NCI-H2171 (cell line): Measurements from ENCODE around the gene TRIM22.
"Not testable (repeated sequence)": the region's sequence is repeated elsewhere in the genome, so short reads cannot be mapped to it uniquely, and the experiment has no call there.

Source experiments
- DNase-seq: peaks from one replicate; lab custom pipeline; 2025; lab: John Stamatoyannopoulos, UW

The TRIM22 gene

DNA sequence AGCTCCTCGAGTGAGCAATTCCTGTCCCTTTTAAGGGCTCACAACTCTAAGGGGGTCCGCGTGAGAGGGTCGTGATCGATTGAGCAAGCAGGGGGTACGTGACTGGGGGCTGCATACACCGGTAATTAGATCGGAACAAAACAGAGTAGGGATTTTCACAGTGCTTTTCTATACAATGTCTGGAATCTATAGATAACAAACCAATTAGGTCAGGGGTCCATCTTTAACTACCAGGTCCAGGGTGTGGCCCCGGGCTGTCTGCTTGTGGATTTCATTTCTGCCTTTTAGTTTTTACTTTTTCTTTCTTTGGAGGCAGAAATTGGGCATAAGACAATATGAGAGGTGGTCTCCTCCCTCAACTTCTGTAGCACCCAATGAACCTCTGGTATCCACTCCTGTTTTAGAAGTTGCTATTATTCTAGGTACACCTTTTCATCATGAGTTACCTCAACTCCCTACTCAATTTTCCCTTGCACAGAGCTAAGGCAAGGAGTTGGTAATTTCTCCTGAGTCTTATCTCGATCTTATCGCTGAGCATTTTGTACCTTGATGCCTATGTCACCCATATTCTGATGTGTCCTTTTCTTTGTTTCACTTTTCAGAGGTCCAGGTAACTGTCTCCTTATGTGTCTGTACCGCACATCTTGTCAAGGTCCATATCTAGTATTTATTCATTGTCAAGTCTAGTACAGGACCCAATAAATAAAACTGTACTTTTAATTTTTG is 1.8 kb downstream of the TRIM22 start:
- DNase-seq, result not testable (repeated sequence)

DNA sequence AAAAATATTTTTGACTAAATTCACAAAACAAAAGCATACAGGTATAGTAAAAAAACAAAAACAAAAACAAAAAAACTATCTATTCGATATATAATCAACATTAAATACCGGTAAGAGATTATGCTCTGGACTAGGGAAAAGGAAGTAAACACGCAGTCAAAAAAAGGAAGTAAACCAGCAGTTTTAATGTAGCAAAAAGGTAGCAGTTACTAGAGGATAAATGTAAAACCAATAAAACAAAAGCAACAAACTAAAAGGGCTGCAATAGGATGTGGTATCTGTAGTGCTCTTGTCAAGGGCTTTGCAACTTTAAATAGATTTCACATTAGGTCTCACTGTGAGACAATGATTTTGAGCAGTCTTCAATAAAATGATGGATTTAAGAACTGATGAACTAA is 2.4 kb downstream of the TRIM22 start:
- DNase-seq, result no peak

DNA sequence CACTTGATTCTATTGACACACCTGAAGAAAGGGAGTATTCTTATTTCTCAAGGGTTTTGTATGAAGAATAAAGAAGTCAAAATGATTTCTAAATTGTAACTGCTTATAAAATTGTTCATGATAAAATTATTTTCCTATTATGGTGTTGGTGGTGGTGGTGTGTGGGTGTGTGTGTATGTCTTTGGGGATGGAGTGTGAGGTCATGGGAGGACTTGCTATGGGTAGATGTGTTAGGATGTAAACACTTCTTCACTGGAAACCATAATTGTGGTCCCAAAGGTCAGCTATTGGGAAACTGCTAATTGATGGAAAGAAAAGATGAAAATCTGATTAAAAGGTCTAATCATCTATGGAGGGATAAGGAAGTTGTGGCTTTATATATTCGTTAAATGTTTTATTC is 5.1 kb downstream of the TRIM22 start:
- no peak for DNase-seq

DNA sequence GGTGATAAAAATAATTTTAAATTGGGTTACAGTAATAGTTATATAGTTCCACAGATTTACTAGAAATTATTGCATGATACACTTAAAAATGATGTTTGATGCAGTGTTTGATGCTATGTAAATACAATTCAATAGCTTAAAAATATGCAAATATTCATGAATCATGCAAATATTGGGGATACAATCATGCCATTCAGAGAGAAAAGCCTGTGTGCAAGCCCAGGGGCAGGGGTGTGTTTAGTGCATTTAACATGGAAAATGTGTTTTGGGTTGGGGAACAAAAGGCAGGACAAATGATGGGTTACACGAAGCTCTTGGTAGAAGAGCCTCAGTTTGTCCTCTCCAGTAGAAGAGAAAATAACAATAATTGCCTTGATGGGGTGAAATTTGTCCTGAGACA is 6.0 kb downstream of the TRIM22 start:
- no peak for DNase-seq

DNA sequence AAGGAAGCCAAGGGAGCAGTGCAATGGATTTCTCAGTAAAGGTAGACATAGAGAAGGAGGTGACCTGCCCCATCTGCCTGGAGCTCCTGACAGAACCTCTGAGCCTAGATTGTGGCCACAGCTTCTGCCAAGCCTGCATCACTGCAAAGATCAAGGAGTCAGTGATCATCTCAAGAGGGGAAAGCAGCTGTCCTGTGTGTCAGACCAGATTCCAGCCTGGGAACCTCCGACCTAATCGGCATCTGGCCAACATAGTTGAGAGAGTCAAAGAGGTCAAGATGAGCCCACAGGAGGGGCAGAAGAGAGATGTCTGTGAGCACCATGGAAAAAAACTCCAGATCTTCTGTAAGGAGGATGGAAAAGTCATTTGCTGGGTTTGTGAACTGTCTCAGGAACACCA is 6.6 kb downstream of the TRIM22 start:
- DNase-seq, result no peak

DNA sequence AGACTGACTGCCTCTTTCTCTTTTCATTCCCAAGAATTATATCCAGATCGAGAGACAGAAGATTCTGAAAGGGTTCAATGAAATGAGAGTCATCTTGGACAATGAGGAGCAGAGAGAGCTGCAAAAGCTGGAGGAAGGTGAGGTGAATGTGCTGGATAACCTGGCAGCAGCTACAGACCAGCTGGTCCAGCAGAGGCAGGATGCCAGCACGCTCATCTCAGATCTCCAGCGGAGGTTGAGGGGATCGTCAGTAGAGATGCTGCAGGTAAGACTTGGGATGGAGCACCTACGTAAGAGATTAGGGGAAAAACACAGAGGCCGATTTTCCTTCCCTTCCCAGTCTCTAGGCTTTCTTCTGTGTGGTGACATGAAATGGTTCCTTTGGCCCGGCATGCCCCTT is 8.7 kb downstream of the TRIM22 start:
- DNase-seq, result no peak

DNA sequence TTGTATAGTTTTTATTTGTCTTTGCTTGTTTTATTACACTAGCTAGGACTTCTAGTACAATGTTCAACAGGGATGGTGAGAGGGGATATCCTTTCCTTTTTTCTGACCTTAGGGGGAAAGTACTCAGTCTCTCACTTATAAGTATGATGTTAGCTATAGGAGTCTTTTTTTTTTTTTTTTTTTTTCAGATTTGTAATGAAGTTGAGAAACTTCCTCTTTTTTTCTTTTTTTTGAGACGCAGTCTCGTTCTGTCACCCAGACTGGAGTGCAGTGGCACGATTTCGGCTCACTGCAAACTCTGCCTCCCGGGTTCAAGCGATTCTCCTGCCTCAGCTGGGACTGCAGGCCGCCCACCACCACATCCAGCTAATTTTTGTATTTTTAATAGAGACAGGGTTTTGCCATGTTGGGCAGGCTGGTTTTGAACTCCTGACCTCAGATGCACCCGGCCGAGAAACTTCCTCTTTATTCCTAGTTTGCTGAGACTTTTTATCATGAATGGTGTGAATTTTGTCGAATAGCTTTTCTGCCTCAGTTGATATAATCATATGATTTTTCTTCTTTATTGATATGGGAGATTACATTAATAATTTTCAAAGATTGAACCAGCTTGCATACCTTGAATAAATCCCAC is 10.9 kb downstream of the TRIM22 start:
- no peak for DNase-seq

DNA sequence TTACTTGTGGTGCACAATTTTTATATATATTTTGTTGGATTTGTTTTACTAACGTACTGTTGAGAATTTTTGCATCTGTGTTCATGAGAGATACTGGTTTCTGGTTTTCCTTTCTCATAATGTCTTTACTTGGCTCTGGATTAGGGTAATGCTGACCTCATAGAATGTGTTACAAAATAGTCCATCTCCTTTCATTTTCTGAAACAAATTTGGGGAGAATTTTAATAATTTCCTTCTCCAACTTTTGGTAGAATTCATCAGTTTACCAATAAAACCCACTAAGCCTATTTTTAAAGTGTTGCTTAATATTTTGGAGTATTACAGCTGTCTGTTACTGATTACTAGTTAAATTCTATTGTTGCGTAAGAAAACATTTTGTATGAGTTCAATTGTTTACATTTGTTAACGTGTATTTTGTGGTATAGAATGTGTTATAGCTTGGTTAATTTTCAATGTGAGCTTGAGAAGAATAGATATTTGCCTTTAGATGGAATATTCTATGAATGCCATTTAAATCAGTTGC is 11.5 kb downstream of the TRIM22 start:
- no peak for DNase-seq

DNA sequence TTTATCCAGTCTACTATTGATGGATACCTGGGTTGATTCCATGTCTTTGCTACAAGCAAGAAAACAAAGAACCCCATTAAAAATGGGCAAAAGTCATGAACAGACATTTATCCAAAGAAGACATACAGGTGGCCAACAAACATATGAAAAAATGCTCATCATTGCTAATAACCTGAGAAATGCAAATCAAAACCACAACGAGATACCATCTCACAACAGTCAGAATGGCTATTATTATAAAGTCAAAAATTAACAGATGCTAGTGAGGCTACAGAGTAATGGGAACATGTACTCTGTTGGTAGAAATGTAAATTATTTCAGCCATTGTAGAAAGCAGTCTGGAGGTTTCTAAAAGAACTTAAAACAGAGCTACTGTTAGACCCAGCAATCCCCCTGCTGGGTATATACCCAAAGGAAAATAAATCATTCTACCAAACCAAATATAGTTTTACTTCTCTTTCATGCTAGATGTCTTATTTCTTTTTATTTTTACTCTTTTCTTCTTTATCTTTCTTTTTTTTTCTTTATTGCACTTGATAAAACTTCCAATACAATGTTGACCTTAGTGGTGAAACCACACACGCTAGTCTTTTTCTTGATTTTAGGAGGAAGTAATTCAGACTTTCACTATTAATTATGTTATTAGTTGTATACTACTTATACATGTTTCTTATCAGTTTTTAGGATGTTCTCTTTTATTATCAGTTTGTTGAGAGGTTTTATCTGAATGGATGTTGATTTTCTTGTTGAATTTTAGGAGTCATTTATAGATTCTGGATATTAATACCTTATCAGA is 14.3 kb downstream of the TRIM22 start:
- no peak for DNase-seq

DNA sequence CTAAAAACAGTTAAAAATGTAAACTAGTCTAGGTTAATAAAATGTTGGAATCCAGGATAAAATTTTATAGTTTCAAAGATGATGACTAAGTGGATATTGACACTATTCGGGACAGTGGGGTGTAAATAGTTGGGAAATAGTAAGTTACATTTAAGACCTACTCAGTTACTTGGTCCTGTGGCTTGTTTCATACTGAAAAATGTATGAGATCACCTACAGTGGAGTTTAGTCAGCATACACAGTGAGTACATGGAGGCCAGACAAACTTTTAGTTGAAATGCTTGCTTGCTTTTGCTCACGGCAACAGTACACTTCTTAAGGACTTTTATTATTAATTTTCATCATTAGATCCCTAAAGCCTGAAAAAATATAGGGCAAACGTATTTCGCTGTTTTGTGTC is 16.1 kb downstream of the TRIM22 start:
- no peak for DNase-seq

DNA sequence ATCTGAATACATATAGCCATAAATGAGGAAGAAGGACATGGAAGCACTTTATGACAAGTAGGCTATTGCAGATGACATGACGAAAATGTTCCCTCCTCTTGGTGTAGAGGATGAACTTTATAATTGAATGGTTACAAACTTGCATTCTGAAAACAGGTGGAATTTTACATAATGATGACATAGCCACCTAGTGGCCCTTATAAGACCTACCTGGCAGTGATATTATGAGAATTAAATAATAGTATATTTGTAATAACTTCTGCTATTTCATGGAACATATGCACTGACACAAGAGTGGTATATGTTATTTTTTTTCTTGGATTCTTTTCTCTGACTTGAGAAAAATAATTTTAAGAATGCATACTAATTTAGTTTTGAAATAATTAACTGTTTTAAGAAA is 22.9 kb downstream of the TRIM22 start:
- no peak for DNase-seq

DNA sequence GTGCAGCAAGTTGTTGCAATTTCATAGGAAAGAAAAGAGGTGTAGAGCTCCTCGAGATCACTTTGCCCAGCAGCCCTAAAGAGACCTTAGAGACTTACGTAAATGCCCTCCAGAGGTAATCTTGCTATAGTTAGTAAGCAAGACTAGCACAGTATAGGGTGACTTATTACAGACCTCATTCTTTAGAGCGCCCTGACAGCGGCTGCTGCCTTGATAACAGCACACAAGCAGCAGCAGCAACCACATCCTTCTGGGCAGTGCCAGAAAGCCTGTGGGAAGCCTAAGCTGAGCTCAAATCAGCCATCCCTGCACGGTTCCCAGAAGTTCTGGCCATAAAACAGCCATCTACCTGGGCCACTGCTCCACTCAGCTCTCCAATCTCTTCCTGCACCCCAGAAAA is 24.1 kb downstream of the TRIM22 start:
- no peak for DNase-seq

DNA sequence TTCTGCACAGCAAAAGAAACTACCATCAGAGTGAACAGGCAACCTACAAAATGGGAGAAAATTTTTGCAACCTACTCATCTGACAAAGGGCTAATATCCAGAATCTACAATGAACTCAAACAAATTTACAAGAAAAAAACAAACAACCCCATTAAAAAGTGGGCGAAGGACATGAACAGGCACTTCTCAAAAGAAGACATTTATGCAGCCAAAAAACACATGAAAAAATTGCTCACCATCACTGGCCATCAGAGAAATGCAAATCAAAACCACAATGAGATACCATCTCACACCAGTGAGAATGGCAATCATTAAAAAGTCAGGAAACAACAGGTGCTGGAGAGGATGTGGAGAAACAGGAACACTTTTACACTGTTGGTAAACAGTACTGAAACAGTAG is 26.9 kb downstream of the TRIM22 start:
- DNase-seq, result not testable (repeated sequence)

DNA sequence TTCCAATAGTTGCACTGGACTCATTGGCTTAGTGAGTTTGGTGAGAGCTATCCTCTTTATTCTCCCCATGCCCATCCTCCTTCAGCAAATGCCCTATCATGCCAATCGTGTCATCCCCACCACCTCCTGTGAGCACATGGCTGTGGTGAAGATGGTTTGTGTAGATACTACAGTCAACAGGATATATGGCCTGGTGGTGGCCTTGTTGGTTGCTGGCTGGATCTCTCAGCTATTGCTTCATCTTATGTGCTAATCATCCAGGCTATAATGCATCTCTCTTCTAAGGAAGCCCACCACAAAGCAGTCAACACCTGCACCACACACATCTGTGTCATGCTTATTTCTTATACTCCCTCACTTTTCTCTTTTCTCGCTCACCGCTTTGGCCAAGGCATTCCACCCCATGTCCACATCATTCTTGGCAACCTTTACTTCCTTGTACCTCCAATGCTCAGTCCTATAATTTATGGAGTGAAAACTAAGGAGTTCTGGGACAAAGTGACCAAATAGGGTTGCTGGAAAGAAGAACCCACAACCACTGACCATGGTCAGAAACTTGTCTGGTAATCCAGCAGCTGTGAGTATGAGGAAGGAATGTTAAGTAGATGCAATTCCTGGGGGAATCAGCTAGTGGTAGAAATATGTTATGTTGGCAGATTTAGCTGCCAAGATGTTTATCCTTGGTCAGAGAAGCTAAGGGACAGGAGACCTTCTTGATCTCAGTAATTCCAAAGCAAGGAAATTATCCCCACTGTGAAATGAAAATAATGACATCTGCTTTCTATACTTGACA is 30.3 kb downstream of the TRIM22 start:
- DNase-seq, result no peak

DNA sequence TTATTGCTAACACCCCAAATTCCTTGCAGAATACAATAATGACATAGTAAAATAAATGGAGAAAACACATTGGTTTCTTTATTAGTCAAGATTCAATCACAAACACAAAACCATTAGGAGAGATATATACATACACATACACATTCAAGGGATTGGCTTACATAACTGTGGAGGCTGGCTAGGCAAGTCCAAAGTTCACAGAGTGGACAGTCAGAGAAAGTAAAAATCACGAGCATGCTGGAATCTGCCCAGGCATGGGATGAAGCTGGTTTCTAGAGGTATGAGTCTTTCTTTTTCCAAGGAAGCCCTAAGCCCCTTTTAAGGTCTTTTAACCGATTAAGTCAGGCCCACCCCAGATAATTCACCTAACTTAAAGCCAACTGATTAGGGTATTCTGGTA is 33.0 kb downstream of the TRIM22 start:
- DNase-seq, result no peak

DNA sequence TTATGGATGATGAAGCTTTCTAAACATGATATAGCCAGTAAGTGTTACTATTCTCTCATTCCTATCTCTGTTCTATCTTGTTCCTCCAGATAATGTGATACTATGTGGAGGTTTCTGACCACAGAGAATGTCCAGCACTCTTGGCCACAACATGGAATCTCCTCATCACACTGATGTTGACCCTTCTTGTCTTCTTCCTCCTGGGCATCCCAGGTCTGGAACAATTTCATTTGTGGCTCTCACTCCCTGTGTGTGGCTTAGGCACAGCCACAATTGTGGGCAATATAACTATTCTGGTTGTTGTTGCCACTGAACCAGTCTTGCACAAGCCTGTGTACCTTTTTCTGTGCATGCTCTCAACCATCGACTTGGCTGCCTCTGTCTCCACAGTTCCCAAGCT is 36.8 kb downstream of the TRIM22 start:
- DNase-seq, result no peak

DNA sequence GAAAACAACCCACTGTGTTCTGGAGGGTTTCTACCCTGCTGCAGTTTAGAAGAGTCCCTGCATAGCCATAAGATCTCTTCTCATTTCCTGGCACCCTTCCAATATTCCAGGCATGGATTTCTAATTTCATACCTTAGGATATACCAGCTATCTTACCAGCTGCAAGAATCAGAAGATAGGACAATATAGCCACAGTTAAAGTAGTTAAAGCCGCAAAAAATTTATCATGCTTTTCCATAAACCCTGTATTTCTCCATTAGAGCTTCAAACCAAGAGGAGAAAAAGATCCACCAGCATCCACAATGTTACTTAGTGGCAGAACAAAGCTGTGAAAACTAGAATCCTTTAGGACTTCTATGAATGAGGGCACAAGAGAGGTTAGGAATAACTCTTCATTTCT is 38.1 kb downstream of the TRIM22 start:
- no peak for DNase-seq

DNA sequence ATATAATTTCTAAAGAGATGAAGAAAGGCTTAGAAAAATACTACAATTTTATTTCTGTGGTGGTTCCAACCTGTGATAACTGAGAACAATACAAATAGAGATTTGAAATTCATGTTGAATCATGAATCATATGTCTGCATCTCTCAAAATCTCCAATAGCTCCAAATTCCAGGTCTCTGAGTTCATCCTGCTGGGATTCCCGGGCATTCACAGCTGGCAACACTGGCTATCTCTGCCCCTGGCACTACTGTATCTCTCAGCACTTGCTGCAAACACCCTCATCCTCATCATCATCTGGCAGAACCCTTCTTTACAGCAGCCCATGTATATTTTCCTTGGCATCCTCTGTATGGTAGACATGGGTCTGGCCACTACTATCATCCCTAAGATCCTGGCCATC is 46.8 kb downstream of the TRIM22 start, which contains the start of gene OR56B1:
OR56B1 (plus strand) TSS at position 53 of the 400 bp plus-strand sequence; CDS start at position 122, 69 bp downstream.
- DNase-seq, result no peak

DNA sequence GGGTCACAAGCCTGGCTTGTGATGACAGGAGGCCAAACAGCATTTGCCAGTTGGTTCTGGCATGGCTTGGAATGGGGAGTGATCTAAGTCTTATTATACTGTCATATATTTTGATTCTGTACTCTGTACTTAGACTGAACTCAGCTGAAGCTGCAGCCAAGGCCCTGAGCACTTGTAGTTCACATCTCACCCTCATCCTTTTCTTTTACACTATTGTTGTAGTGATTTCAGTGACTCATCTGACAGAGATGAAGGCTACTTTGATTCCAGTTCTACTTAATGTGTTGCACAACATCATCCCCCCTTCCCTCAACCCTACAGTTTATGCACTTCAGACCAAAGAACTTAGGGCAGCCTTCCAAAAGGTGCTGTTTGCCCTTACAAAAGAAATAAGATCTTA is 47.5 kb downstream of the TRIM22 start:
- DNase-seq, result no peak

DNA sequence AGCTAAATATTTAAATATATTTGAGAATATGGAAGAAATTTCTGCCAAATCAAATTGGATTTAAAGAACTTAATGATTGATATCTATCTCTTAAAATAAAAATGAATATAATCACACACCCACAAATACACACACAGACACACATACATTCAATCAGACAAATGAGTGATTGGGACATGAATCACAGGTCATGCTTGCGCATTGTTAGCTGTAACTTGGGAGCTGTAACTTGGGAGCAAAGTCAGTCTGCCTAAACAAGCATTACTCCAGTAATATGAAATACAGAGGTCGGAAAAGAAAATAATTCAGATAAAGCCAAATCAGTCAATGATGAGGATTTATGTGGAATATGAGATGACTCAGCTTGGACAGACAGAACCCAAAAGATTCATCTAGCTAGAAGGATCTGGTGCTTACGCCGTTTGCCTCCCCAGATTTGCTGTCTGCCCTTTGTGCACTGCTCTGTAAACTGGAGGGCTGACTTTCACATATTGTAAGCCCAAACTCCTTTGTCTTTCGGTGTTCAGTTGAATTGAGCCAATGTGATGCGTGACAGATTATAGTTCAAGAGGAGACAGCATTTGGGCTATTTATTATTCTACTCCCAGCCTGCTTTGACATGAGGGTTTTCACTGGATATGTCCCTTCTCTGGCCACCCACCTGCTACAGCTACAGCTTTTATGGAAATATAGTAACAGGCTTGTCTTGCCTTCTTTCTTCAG is 48.2 kb downstream of the TRIM22 start:
- DNase-seq, result no peak

DNA sequence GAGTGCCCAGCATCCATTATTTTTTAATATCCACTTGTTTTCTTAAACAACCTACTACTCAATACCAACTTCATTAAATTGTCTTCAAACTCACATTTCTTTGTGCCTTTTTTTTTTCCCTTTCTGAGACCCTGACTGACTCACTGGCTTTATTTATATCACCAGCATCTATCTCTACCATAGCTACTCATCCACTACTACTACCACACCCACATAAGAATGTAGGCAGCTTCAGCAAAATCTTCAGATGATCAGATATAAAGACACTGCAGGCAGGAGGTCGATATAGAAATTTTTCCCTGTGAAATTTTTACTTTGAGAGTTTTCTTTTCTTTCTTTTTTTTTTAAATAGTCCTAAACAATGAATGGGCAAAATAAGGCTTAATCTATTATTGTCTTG is 48.8 kb downstream of the TRIM22 start:
- DNase-seq, result no peak
